SK-N-MC (cell line): Measurements from ENCODE around the gene ZNF550.

Source experiments
- EZH2 ChIP-seq: fragments of 200-600 bp; sonication (generic); IDR thresholded peaks from one replicate; pipeline ENCODE4 v1.6.1; 2017; ENCODE audit warnings: antibody characterized with exemption
- POLR2AphosphoS5 ChIP-seq: IDR thresholded peaks from 2 replicates; pipeline ENCODE4 v1.6.1; 2012; ENCODE audit warnings: mild to moderate bottlenecking, low read depth, low read length, borderline replicate concordance

DNA sequence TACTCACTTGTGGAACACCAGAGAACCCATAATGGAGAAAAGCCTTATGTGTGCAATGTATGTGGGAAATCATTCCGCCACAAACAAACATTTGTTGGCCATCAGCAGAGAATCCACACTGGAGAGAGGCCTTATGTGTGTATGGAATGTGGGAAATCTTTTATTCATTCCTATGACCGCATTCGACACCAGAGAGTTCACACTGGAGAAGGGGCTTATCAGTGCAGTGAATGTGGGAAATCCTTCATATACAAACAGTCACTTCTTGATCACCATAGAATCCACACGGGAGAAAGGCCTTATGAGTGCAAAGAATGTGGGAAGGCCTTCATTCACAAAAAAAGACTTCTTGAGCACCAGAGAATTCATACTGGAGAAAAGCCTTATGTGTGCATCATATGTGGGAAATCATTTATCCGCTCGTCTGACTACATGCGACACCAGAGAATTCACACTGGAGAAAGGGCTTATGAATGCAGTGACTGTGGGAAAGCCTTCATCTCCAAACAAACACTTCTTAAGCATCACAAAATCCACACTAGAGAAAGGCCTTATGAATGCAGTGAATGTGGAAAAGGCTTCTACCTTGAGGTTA lies 21.6 kb downstream of the ZNF550 start:
- TF ChIP-seq EZH2 (no peak), POLR2AphosphoS5 (no peak)
